DOHH2 (cell line): Measurements from ENCODE around the gene RGS19.

ENCODE experiments used
- H3F3A ChIP-seq: fragments of 200-600 bp; sonication (generic), shearing (Covaris generic); 2 replicates; pipeline ENCODE4 v1.6.0; 2016; ENCODE audit warnings: antibody characterized with exemption, mild to moderate bottlenecking; ENCODE audit not compliant: control insufficient read depth, insufficient read depth
- H3K27ac ChIP-seq: fragments of 200-600 bp; sonication (generic); 2 replicates; pipeline ENCODE4 v1.5.1; 2014; ENCODE audit warnings: low read depth, mild to moderate bottlenecking, low read length, moderate library complexity
- H3K27me3 ChIP-seq: fragments of 200-600 bp; sonication (generic); 2 replicates; pipeline ENCODE4 v1.6.1; 2014; ENCODE audit warnings: mild to moderate bottlenecking, low read length, mixed read lengths; ENCODE audit not compliant: control insufficient read depth
- H3K36me3 ChIP-seq: fragments of 200-600 bp; sonication (generic); 2 replicates; pipeline ENCODE4 v1.6.1; 2014; ENCODE audit warnings: mild to moderate bottlenecking, low read length, moderate library complexity, mixed read lengths; ENCODE audit not compliant: control insufficient read depth
- H3K4me1 ChIP-seq: fragments of 200-600 bp; sonication (generic); 2 replicates; pipeline ENCODE4 v1.6.1; 2014; ENCODE audit warnings: mild to moderate bottlenecking, low read length, mixed read lengths; ENCODE audit not compliant: control insufficient read depth
- H3K4me2 ChIP-seq: fragments of 200-600 bp; sonication (generic); 2 replicates; pipeline ENCODE4 v1.6.0; 2014; ENCODE audit warnings: mild to moderate bottlenecking, low read length, moderate library complexity
- H3K4me3 ChIP-seq: fragments of 200-600 bp; sonication (generic); 2 replicates; pipeline ENCODE4 v1.5.1; 2014; ENCODE audit warnings: mild to moderate bottlenecking, low read length, mixed read lengths
- H3K79me2 ChIP-seq: fragments of 200-600 bp; sonication (generic); 2 replicates; pipeline ENCODE4 v1.6.1; 2014; ENCODE audit warnings: mild to moderate bottlenecking, low read length, mixed read lengths; ENCODE audit not compliant: control insufficient read depth
- H3K9me2 ChIP-seq: fragments of 200-600 bp; sonication (generic); replicated peaks from 2 replicates; pipeline ENCODE4 v1.6.1; 2014; ENCODE audit warnings: mild to moderate bottlenecking, low read length, mixed read lengths; ENCODE audit not compliant: control insufficient read depth
- H3K9me3 ChIP-seq: fragments of 200-600 bp; sonication (generic); 2 replicates; pipeline ENCODE4 v1.6.1; 2014; ENCODE audit warnings: antibody characterized with exemption, low read length, mixed read lengths; ENCODE audit not compliant: control insufficient read depth, insufficient read depth
- H4K20me1 ChIP-seq: fragments of 200-600 bp; sonication (generic); 2 replicates; pipeline ENCODE4 v1.6.0; 2014; ENCODE audit warnings: low read depth, mild to moderate bottlenecking, antibody characterized with exemption, low read length, moderate library complexity; ENCODE audit not compliant: control insufficient read depth, insufficient read depth
- CTCF ChIP-seq: fragments of 200-600 bp; sonication (generic); IDR thresholded peaks from one replicate; pipeline ENCODE4 v1.5.1; 2014; ENCODE audit warnings: antibody characterized with exemption, mild to moderate bottlenecking, low read depth, low read length; ENCODE audit not compliant: poor library complexity, severe bottlenecking
- EZH2phosphoT487 ChIP-seq: fragments of 200-600 bp; sonication (generic); IDR thresholded peaks from 2 replicates; pipeline ENCODE4 v1.6.1; 2017; ENCODE audit warnings: borderline replicate concordance, mild to moderate bottlenecking, antibody characterized with exemption, low read length, moderate library complexity, mixed read lengths

The RGS19 gene

DNA sequence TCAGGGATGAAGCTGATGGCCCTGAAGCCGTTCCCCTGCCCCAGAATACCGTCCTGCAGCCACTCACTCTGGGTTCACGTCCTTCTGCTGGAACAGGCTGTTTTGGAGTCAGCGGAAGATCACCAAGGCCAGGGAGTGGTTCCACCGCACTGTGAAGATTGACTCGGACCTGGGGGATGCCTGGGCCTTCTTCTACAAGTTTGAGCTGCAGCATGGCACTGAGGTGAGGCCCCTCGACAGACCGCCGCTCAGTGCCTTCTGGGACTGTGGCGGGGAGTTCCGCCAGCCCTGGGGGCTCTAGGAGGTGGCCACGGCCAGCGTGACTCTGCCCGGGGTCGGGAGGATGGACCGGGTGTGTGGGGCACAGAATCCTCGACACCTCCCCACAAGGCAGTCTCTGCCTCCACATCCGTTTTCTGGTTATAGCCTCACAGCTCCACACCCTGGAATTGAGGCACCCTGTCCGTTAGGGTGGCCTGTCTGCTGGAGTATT, 47.5 kb downstream of the RGS19 start:
- TF ChIP-seq CTCF (no peak), EZH2phosphoT487 (no peak)
- H3K36me3 ChIP-seq, result peaks cover 72% of the 10 kb centered on the region
- peaks cover 7% of the 10 kb centered on the region; the same call in 1 of the 2 replicates for H3F3A ChIP-seq
- H3K27me3 ChIP-seq, result no peaks in the 10 kb centered on the region
- no peak overlapping the region for H3K4me3 ChIP-seq
- H3K4me2 ChIP-seq, result no peak overlapping the region
- H3K27ac ChIP-seq, result no peak overlapping the region
- no peaks in the 10 kb centered on the region for H3K9me3 ChIP-seq
- no peaks in the 10 kb centered on the region for H3K79me2 ChIP-seq
- peaks cover 20% of the 10 kb centered on the region for H3K4me1 ChIP-seq
- no peaks in the 10 kb centered on the region for H4K20me1 ChIP-seq
- H3K9me2 ChIP-seq, result no peaks in the 10 kb centered on the region

DNA sequence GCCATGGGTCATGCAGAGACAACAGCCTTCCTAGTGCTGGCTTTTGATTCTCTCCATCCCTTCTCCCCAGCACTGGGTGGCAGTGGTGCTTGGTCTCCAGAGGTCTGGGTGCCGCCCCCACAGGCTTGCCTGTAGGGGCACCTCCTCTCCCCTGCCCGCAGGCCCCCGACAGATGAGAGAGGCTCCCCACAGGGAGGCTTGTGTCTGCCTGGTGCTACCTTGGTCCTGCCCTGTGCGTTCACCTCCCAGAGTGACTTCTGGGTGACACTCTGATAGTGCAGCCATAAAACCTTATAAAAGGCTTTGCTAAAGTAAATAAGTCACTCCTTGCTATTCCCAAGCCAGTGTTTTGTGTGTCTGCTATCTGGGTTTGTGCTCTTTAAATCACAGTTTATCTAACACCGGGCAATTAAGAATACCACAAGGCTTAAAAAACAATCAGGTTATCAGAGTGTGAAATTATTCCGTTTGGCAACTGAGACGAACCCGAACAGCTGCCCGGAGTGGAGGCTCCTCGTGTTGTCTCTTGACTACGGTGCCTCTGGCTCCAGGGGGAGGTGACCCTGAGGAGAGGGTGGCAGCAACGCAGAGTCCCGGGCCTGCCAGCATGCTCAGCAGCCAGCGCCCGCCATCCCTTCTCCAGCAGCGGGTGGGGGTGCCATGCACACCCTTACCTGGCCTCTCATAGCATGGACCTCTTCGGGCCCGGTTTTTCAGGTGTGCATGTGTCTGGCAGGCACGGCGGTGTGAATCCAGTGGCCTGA, 48.8 kb downstream of the RGS19 start:
- Histone ChIP-seq H4K20me1 (no peaks in the 10 kb centered on the region), H3K4me1 (peaks cover 7% of the 10 kb centered on the region), H3K79me2 (no peaks in the 10 kb centered on the region), H3K4me3 (no peak overlapping the region), H3K27me3 (no peaks in the 10 kb centered on the region), H3K9me2 (no peaks in the 10 kb centered on the region), H3K4me2 (no peak overlapping the region), H3F3A (peaks cover 7% of the 10 kb centered on the region; the same call in 1 of the 2 replicates), H3K36me3 (peaks cover 77% of the 10 kb centered on the region), H3K27ac (no peak overlapping the region), H3K9me3 (no peaks in the 10 kb centered on the region)
- no peak for TF ChIP-seq CTCF
- TF ChIP-seq EZH2phosphoT487, result no peak

DNA sequence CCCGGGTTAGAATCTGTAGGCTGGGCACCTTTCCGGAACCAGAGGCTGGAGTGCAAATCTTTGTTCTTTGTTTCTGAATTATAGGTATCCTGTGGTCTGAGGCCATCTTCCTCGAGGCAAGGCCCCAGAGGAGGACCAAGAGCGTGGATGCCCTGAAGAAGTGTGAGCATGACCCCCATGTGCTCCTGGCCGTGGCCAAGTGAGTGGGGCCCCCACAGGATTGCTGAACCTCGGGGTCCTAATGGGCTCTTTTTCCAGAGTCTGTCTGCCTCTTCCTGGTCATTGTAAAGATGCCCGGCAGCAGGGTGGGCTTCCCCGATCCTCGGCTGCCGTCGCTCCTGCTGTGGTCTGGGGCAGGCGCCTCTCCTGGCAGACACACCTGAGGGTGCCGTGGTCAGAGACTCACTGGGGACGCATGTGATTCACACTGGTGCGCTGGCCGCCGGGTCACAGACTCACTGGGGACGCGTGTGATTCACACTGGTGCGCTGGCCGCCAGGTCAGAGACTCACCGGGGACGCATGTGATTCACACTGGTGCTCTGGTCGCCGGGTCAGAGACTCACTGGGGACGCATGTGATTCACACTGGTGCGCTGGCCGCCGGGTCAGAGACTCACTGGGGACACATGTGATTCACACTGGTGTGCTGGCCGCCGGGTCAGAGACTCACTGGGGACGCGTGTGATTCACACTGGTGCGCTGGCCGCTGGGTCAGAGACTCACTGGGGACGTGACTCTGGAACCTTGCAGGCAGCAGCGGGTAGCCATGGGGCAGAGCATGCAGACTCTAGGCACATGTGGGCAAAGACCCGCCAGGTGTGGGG, 49.8 kb downstream of the RGS19 start:
- Histone ChIP-seq H3F3A (no peaks in the 10 kb centered on the region), H3K9me2 (no peaks in the 10 kb centered on the region), H3K4me1 (no peaks in the 10 kb centered on the region), H3K27ac (no peak overlapping the region), H3K4me3 (no peak overlapping the region), H3K79me2 (no peaks in the 10 kb centered on the region), H3K27me3 (no peaks in the 10 kb centered on the region), H3K36me3 (peaks cover 77% of the 10 kb centered on the region), H3K9me3 (no peaks in the 10 kb centered on the region), H3K4me2 (no peak overlapping the region), H4K20me1 (no peaks in the 10 kb centered on the region)
- no peak for TF ChIP-seq CTCF
- TF ChIP-seq EZH2phosphoT487, result no peak
